Smooth muscle cell (in vitro differentiated cells): Measurements from ENCODE around the gene KRT76. TPM values are rescaled to one million over a fixed set of nuclear protein-coding genes. Genes with fewer than 3 reads are reported as not detected.

ENCODE experiments used
- DNase-seq: peaks from one replicate; lab custom pipeline; 2025; ENCODE audit not compliant: unreplicated experiment; lab: John Stamatoyannopoulos, UW
- H2AFZ ChIP-seq: fragments of 200-600 bp; sonication (generic); 2 replicates; pipeline ENCODE4 v1.6.0; 2016; ENCODE audit warnings: antibody characterized with exemption, low read depth, mild to moderate bottlenecking
- H3F3A ChIP-seq: fragments of 200-600 bp; sonication (generic); 2 replicates; pipeline ENCODE4 v1.6.0; 2017; ENCODE audit warnings: antibody characterized with exemption, low read depth
- H3K27ac ChIP-seq: fragments of 200-600 bp; sonication (generic); 2 replicates; pipeline ENCODE4 v1.5.1; 2016; ENCODE audit warnings: low read depth, mild to moderate bottlenecking
- H3K27me3 ChIP-seq: fragments of 200-600 bp; sonication (generic); 2 replicates; pipeline ENCODE4 v1.6.1; 2016; ENCODE audit warnings: low read depth, mild to moderate bottlenecking
- H3K36me3 ChIP-seq: fragments of 200-600 bp; sonication (generic); 2 replicates; pipeline ENCODE4 v1.5.1; 2016; ENCODE audit warnings: low read depth
- H3K4me1 ChIP-seq: fragments of 200-600 bp; sonication (generic); 2 replicates; pipeline ENCODE4 v1.5.1; 2016; ENCODE audit warnings: low read depth
- H3K4me2 ChIP-seq: fragments of 200-600 bp; sonication (generic); 2 replicates; pipeline ENCODE4 v1.6.0; 2016; ENCODE audit warnings: mild to moderate bottlenecking
- H3K4me3 ChIP-seq: fragments of 200-600 bp; sonication (generic); 2 replicates; pipeline ENCODE4 v1.5.1; 2016; ENCODE audit warnings: mild to moderate bottlenecking
- H3K79me2 ChIP-seq: fragments of 200-600 bp; sonication (generic); 2 replicates; pipeline ENCODE4 v1.6.0; 2016; ENCODE audit warnings: low read depth, mild to moderate bottlenecking
- H3K9ac ChIP-seq: fragments of 200-600 bp; sonication (generic); 2 replicates; pipeline ENCODE4 v1.6.0; 2016; ENCODE audit warnings: low read depth
- H3K9me3 ChIP-seq: fragments of 200-600 bp; sonication (generic); replicated peaks from 2 replicates; pipeline ENCODE4 v1.5.1; 2016; ENCODE audit warnings: low read depth
- H4K20me1 ChIP-seq: fragments of 200-600 bp; sonication (generic); 2 replicates; pipeline ENCODE4 v1.6.0; 2016; ENCODE audit warnings: low read depth
- WGBS: methylation state at CpG from one replicate; pipeline ENCODE4 v1.1.7; 2016; ENCODE audit warnings: low lambda C conversion rate; 5-methylcytosine and 5-hydroxymethylcytosine counted together
- polyA plus RNA-seq: library from polyadenylated mRNA; unstranded; fragments of >200 nt; fragmentation: Nextera tagmentation; extraction: Ambion mirVana; gene quantifications from 2 replicates; pipeline ENCODE4 v1.2.1, GENCODE V29; 2016
- total RNA-seq: library from RNA; depleted of rRNA; stranded (reverse); fragments of >200 nt; gene quantifications from 2 replicates; pipeline ENCODE4 v1.2.3, GENCODE V29; 2014
- TF ChIP-seq, protein P1 (sequence below): fragments of 200-600 bp; sonication (generic); IDR thresholded peaks from 2 replicates; pipeline ENCODE4 v1.5.1; 2017; ENCODE audit warnings: borderline replicate concordance, mild to moderate bottlenecking, antibody characterized with exemption; ENCODE audit not compliant: insufficient read depth, poor library complexity, severe bottlenecking

The KRT76 gene
- total and polyA plus RNA-seq, 2 experiments from 2014 or later: not detected

DNA sequence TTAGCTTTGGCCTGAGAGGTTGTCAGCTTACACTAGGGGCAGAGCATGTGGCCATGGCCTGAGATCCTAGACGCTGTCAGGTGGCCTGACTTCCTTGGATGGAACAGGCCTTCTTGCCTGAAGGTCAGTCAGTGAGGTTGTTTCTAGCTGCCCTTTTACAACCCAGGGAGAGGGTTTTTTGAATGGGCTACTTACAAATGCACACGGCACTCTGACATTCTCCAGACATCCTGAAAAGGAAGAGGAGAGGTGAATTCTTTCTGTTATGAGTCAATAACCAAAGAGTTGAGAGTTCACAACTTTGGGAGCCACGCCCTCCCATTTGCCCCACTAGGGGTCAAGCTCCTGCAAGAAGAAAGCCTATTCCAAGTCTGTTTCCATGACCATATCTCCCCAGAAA, 7.8 kb downstream of the KRT76 start:
- TF ChIP-seq, protein P1, sequence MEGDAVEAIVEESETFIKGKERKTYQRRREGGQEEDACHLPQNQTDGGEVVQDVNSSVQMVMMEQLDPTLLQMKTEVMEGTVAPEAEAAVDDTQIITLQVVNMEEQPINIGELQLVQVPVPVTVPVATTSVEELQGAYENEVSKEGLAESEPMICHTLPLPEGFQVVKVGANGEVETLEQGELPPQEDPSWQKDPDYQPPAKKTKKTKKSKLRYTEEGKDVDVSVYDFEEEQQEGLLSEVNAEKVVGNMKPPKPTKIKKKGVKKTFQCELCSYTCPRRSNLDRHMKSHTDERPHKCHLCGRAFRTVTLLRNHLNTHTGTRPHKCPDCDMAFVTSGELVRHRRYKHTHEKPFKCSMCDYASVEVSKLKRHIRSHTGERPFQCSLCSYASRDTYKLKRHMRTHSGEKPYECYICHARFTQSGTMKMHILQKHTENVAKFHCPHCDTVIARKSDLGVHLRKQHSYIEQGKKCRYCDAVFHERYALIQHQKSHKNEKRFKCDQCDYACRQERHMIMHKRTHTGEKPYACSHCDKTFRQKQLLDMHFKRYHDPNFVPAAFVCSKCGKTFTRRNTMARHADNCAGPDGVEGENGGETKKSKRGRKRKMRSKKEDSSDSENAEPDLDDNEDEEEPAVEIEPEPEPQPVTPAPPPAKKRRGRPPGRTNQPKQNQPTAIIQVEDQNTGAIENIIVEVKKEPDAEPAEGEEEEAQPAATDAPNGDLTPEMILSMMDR: no peak
- no peak overlapping the region for H3K4me3 ChIP-seq
- no peak overlapping the region for H3K4me2 ChIP-seq
- H3K27ac ChIP-seq: no peak overlapping the region
- H3K79me2 ChIP-seq: no peaks in the 10 kb centered on the region
- WGBS: 66% methylated on average over 3 of the region's 3 CpGs
- H3K4me1 ChIP-seq: no peaks in the 10 kb centered on the region
- H3K27me3 ChIP-seq: peaks cover 16% of the 10 kb centered on the region
- no peaks in the 10 kb centered on the region for H3K36me3 ChIP-seq
- H3F3A ChIP-seq: no peaks in the 10 kb centered on the region
- H2AFZ ChIP-seq: no peak overlapping the region
- no peaks in the 10 kb centered on the region for H4K20me1 ChIP-seq
- no peak overlapping the region for H3K9ac ChIP-seq
- no peaks in the 10 kb centered on the region for H3K9me3 ChIP-seq
- DNase-seq: no peak

DNA sequence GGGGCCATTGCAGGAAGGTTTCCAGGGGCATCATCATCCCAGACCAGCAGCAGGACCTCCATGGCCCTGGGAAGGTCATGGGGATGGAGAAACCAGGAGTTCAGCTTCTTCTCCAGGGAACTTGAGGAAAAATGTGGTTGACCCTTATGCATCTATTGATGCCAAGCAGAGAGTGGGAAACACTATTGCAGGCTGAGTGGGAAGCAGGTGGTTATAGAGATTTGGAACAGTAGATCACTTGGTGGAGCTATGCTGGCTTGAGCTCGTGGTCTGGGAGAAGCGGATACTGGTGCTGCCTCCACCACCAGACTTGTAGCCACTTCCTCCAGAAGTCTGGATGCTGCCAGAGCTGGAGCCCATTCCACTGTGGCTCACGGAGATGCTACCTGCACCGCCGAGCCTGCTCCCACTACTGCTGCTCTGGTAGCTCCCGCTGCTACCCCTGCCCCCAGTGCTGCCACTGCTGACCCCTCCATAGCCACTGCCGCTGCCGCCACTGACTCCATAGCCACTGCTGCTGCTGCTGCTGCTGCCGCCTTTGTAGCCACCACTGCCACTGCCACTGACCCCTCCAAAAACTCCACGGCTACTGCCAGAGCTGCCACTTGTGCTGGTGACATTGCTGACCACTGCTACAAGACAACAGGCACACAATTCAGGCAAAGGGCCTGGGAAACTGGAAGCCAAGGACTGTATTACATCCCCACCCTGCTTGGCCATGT, 8.5 kb downstream of the KRT76 start:
- no peaks in the 10 kb centered on the region for H3K79me2 ChIP-seq
- TF ChIP-seq, protein P1: no peak
- H3K27me3 ChIP-seq: peaks cover 11% of the 10 kb centered on the region
- H3F3A ChIP-seq: no peaks in the 10 kb centered on the region
- H4K20me1 ChIP-seq: no peaks in the 10 kb centered on the region
- H3K27ac ChIP-seq: no peak overlapping the region
- H3K4me3 ChIP-seq: no peak overlapping the region
- no peak overlapping the region for H2AFZ ChIP-seq
- no peaks in the 10 kb centered on the region for H3K9me3 ChIP-seq
- WGBS: 89% methylated on average over 10 of the region's 10 CpGs
- H3K4me2 ChIP-seq: no peak overlapping the region
- H3K4me1 ChIP-seq: no peaks in the 10 kb centered on the region
- no peaks in the 10 kb centered on the region for H3K36me3 ChIP-seq
- no peak for DNase-seq
- no peak overlapping the region for H3K9ac ChIP-seq

DNA sequence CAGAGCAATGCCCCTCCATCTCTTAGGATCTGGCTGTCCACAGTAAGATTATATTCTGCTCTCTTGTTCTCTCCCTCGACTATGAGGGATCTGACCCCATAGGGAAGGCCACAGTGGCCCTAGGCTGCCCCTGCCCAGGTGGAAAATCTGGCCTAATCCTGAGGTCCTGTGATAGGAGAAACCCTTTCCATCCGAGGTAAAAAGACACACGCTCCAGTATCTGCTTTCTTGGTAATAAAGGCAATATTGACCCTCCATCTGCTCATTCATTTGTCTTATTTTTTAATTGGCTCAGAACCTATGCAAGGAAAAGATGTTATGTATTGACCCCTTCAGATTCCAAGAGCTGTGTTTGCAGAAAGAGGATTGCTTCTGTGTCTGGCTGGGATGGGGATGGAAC, 9.7 kb downstream of the KRT76 start:
- no peak overlapping the region for H3K4me3 ChIP-seq
- no peak overlapping the region for H3K4me2 ChIP-seq
- H3K79me2 ChIP-seq: no peaks in the 10 kb centered on the region
- H3K36me3 ChIP-seq: no peaks in the 10 kb centered on the region
- no peaks in the 10 kb centered on the region for H3F3A ChIP-seq
- WGBS: 43% methylated on average over 3 of the region's 3 CpGs
- no peak overlapping the region for H3K9ac ChIP-seq
- DNase-seq: no peak
- no peaks in the 10 kb centered on the region for H3K9me3 ChIP-seq
- no peaks in the 10 kb centered on the region for H3K4me1 ChIP-seq
- peaks cover 8% of the 10 kb centered on the region for H3K27me3 ChIP-seq
- H4K20me1 ChIP-seq: no peaks in the 10 kb centered on the region
- H2AFZ ChIP-seq: no peak overlapping the region
- no peak overlapping the region for H3K27ac ChIP-seq
- TF ChIP-seq, protein P1: no peak

DNA sequence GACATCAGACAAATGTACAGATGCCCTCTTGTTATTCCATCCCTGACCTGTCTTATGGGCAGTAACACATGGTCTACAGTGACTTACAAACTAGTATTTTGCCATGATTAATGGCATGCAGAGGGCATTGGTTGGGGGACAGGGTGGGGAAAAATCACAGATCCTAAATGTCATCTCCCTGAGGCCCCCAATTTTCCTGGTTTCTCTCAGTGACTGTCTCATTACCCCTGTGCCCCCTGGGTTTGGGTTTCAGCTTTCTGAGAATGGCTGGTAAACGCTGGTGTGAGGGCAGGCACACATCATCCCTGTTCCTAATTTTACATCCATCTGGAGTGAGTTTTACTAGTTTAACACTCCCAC, 10.1 kb downstream of the KRT76 start:
- Histone ChIP-seq H3K36me3 (no peaks in the 10 kb centered on the region), H2AFZ (no peak overlapping the region), H3K4me3 (no peak overlapping the region), H3K79me2 (no peaks in the 10 kb centered on the region), H3K9ac (no peak overlapping the region), H3F3A (no peaks in the 10 kb centered on the region), H3K9me3 (no peaks in the 10 kb centered on the region), H3K4me2 (no peak overlapping the region), H3K27me3 (peaks cover 8% of the 10 kb centered on the region), H3K4me1 (no peaks in the 10 kb centered on the region), H4K20me1 (no peaks in the 10 kb centered on the region), H3K27ac (no peak overlapping the region)
- DNase-seq: no peak
- WGBS: 63% methylated on average over 1 of the region's 1 CpG
- TF ChIP-seq, protein P1: no peak
